DND-41 (cell line): ENCODE data around the gene SEC24D.
A peak's percentile ranks its signal among the peaks of the same experiment; 100 is the strongest.

Experiments used
- ATAC-seq: fragments of 200-7000 bp; cut with Tn5 transposase; 3 replicates; pipeline ENCODE4 v1.9.1; 2021; ENCODE audit warnings: low read depth; ENCODE audit not compliant: insufficient read depth
- DNase-seq: peaks from one replicate; pipeline ENCODE4 v3.0.0-alpha.2; 2020
- H2AFZ ChIP-seq: 2 replicates; pipeline ENCODE4 v1.6.0; 2012; ENCODE audit warnings: low read depth, low read length
- H3K27ac ChIP-seq: 2 replicates; pipeline ENCODE4 v1.5.1; 2012; ENCODE audit warnings: low read length, inconsistent platforms
- H3K27me3 ChIP-seq: fragments of 200-600 bp; sonication (generic); 2 replicates; pipeline ENCODE4 v1.6.0; 2012; ENCODE audit warnings: low read length, mild to moderate bottlenecking, inconsistent platforms; ENCODE audit not compliant: insufficient read depth, poor library complexity
- H3K36me3 ChIP-seq: 2 replicates; pipeline ENCODE4 v1.5.1; 2012; ENCODE audit warnings: low read length, inconsistent platforms; ENCODE audit not compliant: insufficient read depth
- H3K4me1 ChIP-seq: 2 replicates; pipeline ENCODE4 v1.5.1; 2012; ENCODE audit warnings: mild to moderate bottlenecking, low read length; ENCODE audit not compliant: insufficient read depth
- H3K4me2 ChIP-seq: 2 replicates; pipeline ENCODE4 v1.6.0; 2012; ENCODE audit warnings: mild to moderate bottlenecking, moderate library complexity, low read length, inconsistent platforms; ENCODE audit not compliant: insufficient read depth
- H3K4me3 ChIP-seq, 2 experiments: fragments of 200-600 bp in 1 of 2; shearing (Covaris generic) in 1 of 2; 2 replicates each; pipeline ENCODE4 v1.5.1; 2012 to 2016; ENCODE audit warnings: inconsistent platforms in 2 of 2, low read length in 2 of 2, mild to moderate bottlenecking in 2 of 2, low read depth in 1 of 2, moderate library complexity in 1 of 2
- H3K79me2 ChIP-seq: 2 replicates; pipeline ENCODE4 v1.6.0; 2012; ENCODE audit warnings: low read length, inconsistent platforms; ENCODE audit not compliant: insufficient read depth
- H3K9ac ChIP-seq: 2 replicates; pipeline ENCODE4 v1.6.0; 2012; ENCODE audit warnings: low read depth, mild to moderate bottlenecking, inconsistent platforms, low read length, moderate library complexity
- H3K9me3 ChIP-seq: 2 replicates; pipeline ENCODE4 v1.5.1; 2012; ENCODE audit warnings: low read length, moderate library complexity, mild to moderate bottlenecking, inconsistent platforms; ENCODE audit not compliant: insufficient read depth, severe bottlenecking
- H4K20me1 ChIP-seq: 2 replicates; pipeline ENCODE4 v1.6.0; 2012; ENCODE audit warnings: low read length; ENCODE audit not compliant: insufficient read depth
- CTCF ChIP-seq: IDR thresholded peaks from 2 replicates; pipeline ENCODE4 v1.5.1; 2012; ENCODE audit warnings: borderline replicate concordance, low read length, moderate library complexity, mild to moderate bottlenecking; ENCODE audit not compliant: poor library complexity, severe bottlenecking; ENCODE audit errors: extremely low read depth
- EZH2 ChIP-seq: IDR thresholded peaks from 3 replicates; pipeline ENCODE4 v1.6.1; 2012; ENCODE audit warnings: borderline replicate concordance, low read depth, mild to moderate bottlenecking, moderate library complexity, low read length, inconsistent platforms; ENCODE audit not compliant: severe bottlenecking

Gene SEC24D

DNA sequence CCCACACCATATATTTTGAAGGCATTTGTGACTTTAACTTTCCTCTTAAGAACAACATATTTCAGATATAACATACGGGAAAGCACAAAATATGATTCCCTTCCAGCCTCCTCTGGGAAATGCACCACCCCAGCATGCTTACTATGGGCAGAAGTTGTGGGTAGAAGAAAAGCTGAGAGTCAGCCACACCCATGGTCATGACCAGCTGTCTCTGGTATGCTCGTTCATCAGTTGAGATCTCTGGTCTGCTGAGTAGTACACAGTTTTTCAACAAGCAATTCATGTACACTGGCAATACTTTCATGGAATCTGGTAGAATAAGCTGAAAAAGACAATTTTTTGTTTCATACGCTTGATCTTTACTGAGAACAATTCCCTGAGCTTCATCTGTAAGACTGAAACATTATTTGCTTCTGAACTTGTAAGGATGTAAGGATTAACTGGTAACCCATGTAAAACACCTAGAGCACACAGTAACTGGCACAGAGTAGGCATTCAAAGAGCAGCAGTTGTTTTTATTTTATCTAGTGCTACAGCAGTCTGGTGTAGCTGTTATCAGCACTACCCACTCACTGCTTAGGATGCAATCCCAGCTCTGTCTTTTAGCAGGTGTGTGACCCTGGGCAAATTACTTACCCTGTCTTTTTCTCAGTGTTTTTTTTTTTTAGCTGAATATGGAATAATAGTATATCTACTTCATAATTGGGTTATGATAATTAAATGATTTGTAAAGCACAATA is 103.2 kb downstream of the SEC24D start:
- H4K20me1 ChIP-seq, result no peaks in the 10 kb centered on the region
- TF ChIP-seq CTCF, result no peak
- no peak for TF ChIP-seq EZH2
- no peak overlapping the region for H2AFZ ChIP-seq
- H3K27ac ChIP-seq, result no peak overlapping the region
- no peak overlapping the region for H3K9ac ChIP-seq
- H3K4me1 ChIP-seq, result no peaks in the 10 kb centered on the region
- H3K27me3 ChIP-seq, result no peaks in the 10 kb centered on the region
- H3K79me2 ChIP-seq, result no peaks in the 10 kb centered on the region
- H3K9me3 ChIP-seq, result no peaks in the 10 kb centered on the region
- no peak overlapping the region for H3K4me3 ChIP-seq
- DNase-seq, result no peak
- no peak for ATAC-seq
- no peak overlapping the region for H3K4me2 ChIP-seq
- peaks cover 49% of the 10 kb centered on the region for H3K36me3 ChIP-seq

- no peak for ATAC-seq
- Histone ChIP-seq H3K4me2 (no peak overlapping the region), H3K36me3 (peaks cover 59% of the 10 kb centered on the region), H3K4me3 (no peak overlapping the region), H3K9ac (no peak overlapping the region), H3K4me1 (no peaks in the 10 kb centered on the region), H3K27me3 (no peaks in the 10 kb centered on the region), H3K79me2 (no peaks in the 10 kb centered on the region), H4K20me1 (no peaks in the 10 kb centered on the region), H3K9me3 (no peaks in the 10 kb centered on the region), H3K27ac (no peak overlapping the region), H2AFZ (no peak overlapping the region)
- no peak for DNase-seq
- no peak for TF ChIP-seq EZH2
- no peak for TF ChIP-seq CTCF
These were observed 105.2 kb downstream of the SEC24D start for GRCh38 chr4:118730683-118731082.

DNA sequence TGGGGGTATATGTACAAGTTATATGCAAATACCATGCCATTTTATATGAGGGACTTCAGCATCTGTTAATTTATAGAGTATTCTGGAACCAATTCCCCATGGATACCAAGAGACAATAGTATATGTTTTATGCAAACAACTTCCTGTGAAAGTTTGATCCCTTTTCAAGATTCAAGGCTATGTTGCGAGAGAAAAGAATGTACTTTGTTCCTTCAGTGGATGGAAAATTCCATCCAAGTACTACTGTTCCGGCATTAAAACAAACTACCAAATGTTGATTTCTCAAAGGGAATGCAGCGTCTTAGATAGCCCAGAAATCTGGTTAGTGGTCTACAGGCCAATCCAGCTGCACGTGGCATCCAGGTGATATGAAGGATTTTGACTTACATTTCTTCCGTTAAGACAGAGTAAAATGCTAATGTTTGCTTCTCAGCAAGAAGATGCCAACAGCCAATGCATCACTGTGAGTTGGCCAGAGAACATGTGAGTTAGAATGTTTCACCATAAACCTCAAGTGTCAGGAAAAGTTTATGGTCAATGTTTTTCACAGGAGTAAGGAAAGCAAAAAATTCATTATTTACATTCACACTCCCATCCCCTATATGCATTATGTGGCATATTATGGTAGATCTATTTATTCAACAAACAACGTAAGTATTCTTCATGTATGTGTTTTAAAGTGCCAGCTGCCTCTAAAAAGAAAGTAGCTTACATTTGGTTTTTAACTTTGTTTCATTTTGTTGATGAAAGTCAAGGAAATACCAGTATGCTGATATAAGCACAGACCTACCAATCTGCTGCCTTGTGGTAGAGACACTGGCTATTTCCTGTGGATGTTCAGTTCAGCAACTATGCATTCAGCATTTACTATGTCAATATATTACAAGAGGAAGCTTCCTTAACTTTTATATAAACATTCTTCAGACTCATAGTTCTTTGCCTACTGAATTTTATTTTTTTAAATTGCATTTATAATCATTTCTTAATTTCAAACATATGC is 106.3 kb downstream of the SEC24D start:
- no peaks in the 10 kb centered on the region for H3K4me1 ChIP-seq
- H3K36me3 ChIP-seq, result peaks cover 65% of the 10 kb centered on the region
- peak; percentile 61; the same call in 2 of the 3 replicates for ATAC-seq
- H3K9ac ChIP-seq, result no peak overlapping the region
- no peaks in the 10 kb centered on the region for H4K20me1 ChIP-seq
- no peak for TF ChIP-seq EZH2
- no peak for TF ChIP-seq CTCF
- H3K4me3 ChIP-seq, result no peak overlapping the region
- H3K79me2 ChIP-seq, result no peaks in the 10 kb centered on the region
- H3K4me2 ChIP-seq, result no peak overlapping the region
- no peak overlapping the region for H2AFZ ChIP-seq
- no peaks in the 10 kb centered on the region for H3K9me3 ChIP-seq
- H3K27ac ChIP-seq, result no peak overlapping the region
- no peak for DNase-seq
- no peaks in the 10 kb centered on the region for H3K27me3 ChIP-seq
